Esophagus (tissue), 2 donors: Measurements from ENCODE around the gene HES4. TPM values are rescaled to one million over a fixed set of nuclear protein-coding genes. Genes with fewer than 3 reads are reported as not detected.

Experiments used
- H3K27ac ChIP-seq, 2 donors: one replicate each; pipeline ENCODE4 v1.5.1; 2013; ENCODE audit warnings: low read depth in 2 of 2, mild to moderate bottlenecking in 2 of 2, inconsistent platforms in 1 of 2, low read length in 1 of 2, moderate library complexity in 1 of 2
- H3K27me3 ChIP-seq, 2 donors: one replicate each; pipeline ENCODE4 v1.6.1; 2013; ENCODE audit warnings: low read length in 2 of 2, control low read depth in 1 of 2, mild to moderate bottlenecking in 1 of 2; ENCODE audit not compliant: insufficient read depth in 2 of 2, control insufficient read depth in 1 of 2
- H3K36me3 ChIP-seq, 2 donors: one replicate each; pipeline ENCODE4 v1.6.1; 2013; ENCODE audit warnings: low read length in 1 of 2; ENCODE audit not compliant: control insufficient read depth in 2 of 2, insufficient read depth in 2 of 2
- H3K4me1 ChIP-seq, 2 donors: one replicate each; pipeline ENCODE4 v1.6.1; 2013; ENCODE audit warnings: low read length in 1 of 2; ENCODE audit not compliant: control insufficient read depth in 2 of 2, insufficient read depth in 2 of 2
- H3K4me3 ChIP-seq, 2 donors: one replicate each; pipeline ENCODE4 v1.5.1; 2013; ENCODE audit warnings: low read length in 2 of 2, mild to moderate bottlenecking in 2 of 2, low read depth in 1 of 2, moderate library complexity in 1 of 2
- H3K9me3 ChIP-seq, 2 donors: one replicate each; pipeline ENCODE4 v1.6.1; 2013; ENCODE audit warnings: mild to moderate bottlenecking in 2 of 2, low read depth in 1 of 2, low read length in 1 of 2, moderate library complexity in 1 of 2; ENCODE audit not compliant: control insufficient read depth in 2 of 2, insufficient read depth in 1 of 2
- WGBS, 2 donors: extraction: QIAGEN DNeasy Blood & Tissue Kit; methylation state at CpG; one replicate each; pipeline ENCODE4 v1.1.7; 2013; 5-methylcytosine and 5-hydroxymethylcytosine counted together
- polyA plus RNA-seq, 2 donors: library from polyadenylated mRNA; stranded (reverse); fragments of 200-250 nt; gene quantifications; one replicate each; pipeline ENCODE4 v1.2.3, GENCODE V29; 2013
- donor health status: healthy with polysubstance abuse.
- donor health status: Bipolar disorder and iron deficiency.

The HES4 gene
- polyA plus RNA-seq, 2 donors, result 15.1 to 20.2 TPM

- Histone ChIP-seq H3K27me3 (peaks cover 0 to 2% of the 10 kb centered on the region in 2 donors), H3K27ac (no peak overlapping the region), H3K36me3 (no peaks in the 10 kb centered on the region), H3K4me3 (no peak overlapping the region), H3K9me3 (peaks cover 0 to 4% of the 10 kb centered on the region in 2 donors), H3K4me1 (no peaks in the 10 kb centered on the region)
- WGBS, 2 donors, result 62 to 69% methylated on average over 43 of the region's 43 CpGs
These were observed 17.0 kb downstream of the HES4 start for GRCh38 chr1:982765-983436.

- no peaks in the 10 kb centered on the region for H3K4me1 ChIP-seq
- peaks cover 0 to 4% of the 10 kb centered on the region in 2 donors for H3K9me3 ChIP-seq
- WGBS, 2 donors, result 50 to 58% methylated on average over 28 of the region's 28 CpGs
- H3K27ac ChIP-seq, result no peak within 1 kb of the TSS
- H3K27me3 ChIP-seq, result peaks cover 0 to 2% of the 10 kb centered on the region in 2 donors
- no peak within 1 kb of the TSS for H3K4me3 ChIP-seq
- H3K36me3 ChIP-seq, result no peaks in the 10 kb centered on the region
These were observed 17.8 kb downstream of the HES4 start, which contains the start of gene PERM1 for GRCh38 chr1:981955-982558. Gene PERM1 (minus strand): TSS chr1:982093. CDS start chr1:981029, 1,064 bp downstream.

DNA sequence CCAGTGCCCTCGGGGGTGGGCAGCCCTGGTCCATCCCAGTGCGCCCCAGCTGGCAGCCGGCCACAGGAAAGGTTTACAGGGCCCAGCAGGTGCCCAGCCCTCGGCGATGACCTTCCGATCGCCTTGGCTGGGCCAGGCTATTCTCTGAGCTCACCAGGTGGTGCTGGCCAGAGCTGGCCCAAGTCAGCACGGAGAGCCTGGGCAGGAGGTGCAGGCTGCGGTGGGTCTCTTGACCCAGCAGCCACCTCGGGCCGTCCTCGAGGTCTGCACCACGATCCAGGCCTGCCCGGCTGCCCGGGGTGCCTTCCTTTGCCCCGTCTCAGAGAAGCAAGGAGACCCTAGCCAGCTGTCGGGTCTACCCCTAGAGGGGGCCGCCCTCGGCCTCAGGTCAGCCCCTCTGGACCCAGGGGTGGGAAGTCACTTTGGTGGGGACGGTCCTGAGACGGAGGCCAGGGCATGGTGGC, 18.4 kb downstream of the HES4 start:
- H3K36me3 ChIP-seq, result no peaks in the 10 kb centered on the region
- peaks cover 0 to 2% of the 10 kb centered on the region in 2 donors for H3K27me3 ChIP-seq
- no peak overlapping the region for H3K4me3 ChIP-seq
- H3K27ac ChIP-seq, result no peak overlapping the region
- peaks cover 0 to 4% of the 10 kb centered on the region in 2 donors for H3K9me3 ChIP-seq
- H3K4me1 ChIP-seq, result no peaks in the 10 kb centered on the region
- 71 to 74% methylated on average over 20 to 21 of the region's 21 CpGs for WGBS, 2 donors

DNA sequence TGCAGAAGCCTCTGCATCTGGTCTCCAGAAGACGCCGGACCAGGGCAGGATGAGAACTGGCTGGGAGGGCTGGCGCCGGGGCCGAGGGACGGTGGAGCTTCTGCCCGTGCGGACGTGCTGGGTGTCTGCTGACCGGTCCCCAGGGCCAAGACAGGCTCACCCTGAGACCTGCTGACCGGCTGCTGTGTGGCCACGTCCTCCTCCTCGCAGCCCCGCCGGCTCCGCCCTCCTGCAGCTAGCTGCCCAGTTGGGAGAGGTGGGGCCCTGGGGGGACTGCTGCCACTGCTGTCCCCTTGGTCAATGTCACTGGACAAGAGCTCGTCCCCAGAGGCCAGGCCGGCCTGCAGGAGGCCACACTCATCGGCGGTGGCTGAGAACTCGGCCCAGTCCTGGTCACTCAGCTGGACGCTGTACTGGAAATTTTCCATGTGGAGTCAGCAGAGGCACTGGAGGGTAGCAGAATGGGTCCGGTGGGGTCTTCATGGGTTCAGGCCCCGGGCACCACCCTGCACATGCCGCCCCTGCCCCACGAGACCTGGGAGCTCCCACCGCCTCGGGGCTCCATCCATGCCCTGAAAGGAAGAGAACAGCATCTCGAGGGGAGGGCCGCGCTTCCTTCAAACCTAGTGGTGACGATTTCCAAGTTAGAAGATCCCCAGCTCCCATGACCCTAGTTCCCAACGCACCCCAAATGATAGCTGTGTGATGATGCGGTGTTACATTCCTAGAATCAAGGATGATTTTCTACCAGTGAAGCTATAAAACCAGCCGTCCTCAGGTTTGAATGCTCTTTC, 19.1 kb downstream of the HES4 start:
- no peak overlapping the region for H3K27ac ChIP-seq
- 64 to 73% methylated on average over 35 of the region's 35 CpGs for WGBS, 2 donors
- peaks cover 0 to 5% of the 10 kb centered on the region in 2 donors for H3K4me1 ChIP-seq
- no peaks in the 10 kb centered on the region for H3K36me3 ChIP-seq
- H3K27me3 ChIP-seq, result peaks cover 0 to 2% of the 10 kb centered on the region in 2 donors
- H3K4me3 ChIP-seq, result no peak overlapping the region
- H3K9me3 ChIP-seq, result peaks cover 0 to 4% of the 10 kb centered on the region in 2 donors

DNA sequence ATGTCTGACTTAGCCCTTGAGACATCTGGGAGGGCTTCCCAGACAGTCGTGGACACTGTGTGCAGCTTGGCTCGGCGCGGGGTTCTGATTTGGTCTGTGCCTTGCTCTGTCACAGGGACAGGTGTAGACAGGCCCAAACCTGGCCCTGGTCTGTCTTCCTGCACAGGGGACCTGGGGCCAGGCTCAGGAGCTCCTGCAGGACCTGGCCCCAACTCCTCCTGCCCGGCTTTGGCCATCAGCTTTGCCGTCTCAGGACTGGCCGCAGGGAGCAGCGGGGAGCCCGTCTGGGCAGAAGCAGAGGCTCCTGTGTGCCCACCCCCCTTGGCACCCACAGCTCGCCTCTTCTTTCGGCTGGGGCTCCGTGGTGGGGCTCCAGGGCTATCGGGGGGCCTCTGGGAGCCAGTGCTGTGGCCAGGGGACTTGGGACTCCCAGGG, 19.7 kb downstream of the HES4 start:
- H3K27ac ChIP-seq, result no peak overlapping the region
- H3K9me3 ChIP-seq, result peaks cover 0 to 4% of the 10 kb centered on the region in 2 donors
- peaks cover 0 to 3% of the 10 kb centered on the region in 2 donors for H3K36me3 ChIP-seq
- H3K4me3 ChIP-seq, result no peak overlapping the region
- 56 to 65% methylated on average over 13 of the region's 13 CpGs for WGBS, 2 donors
- peaks cover 0 to 10% of the 10 kb centered on the region in 2 donors for H3K4me1 ChIP-seq
- H3K27me3 ChIP-seq, result peaks cover 0 to 2% of the 10 kb centered on the region in 2 donors

DNA sequence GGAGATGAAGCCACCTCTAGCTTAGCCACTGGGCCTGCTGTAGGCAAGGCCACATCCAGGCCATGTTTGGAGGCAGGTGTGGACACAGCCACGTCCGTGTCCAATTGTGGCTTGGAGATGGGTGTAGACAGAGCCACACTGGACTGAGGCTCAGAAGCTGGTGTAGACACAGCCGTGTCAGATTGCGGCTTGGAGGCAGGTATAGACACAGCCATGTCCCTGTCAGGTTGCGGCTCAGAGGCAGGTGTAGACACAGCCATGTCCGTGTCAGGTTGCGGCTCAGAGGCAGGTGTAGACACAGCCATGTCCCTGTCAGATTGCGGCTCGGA, 20.2 kb downstream of the HES4 start:
- Histone ChIP-seq H3K9me3 (peaks cover 0 to 4% of the 10 kb centered on the region in 2 donors), H3K27me3 (peaks cover 0 to 2% of the 10 kb centered on the region in 2 donors), H3K27ac (no peak overlapping the region), H3K36me3 (peaks cover 0 to 3% of the 10 kb centered on the region in 2 donors), H3K4me1 (peaks cover 0 to 10% of the 10 kb centered on the region in 2 donors), H3K4me3 (no peak overlapping the region)
- WGBS, 2 donors, result 54 to 75% methylated on average over 9 of the region's 9 CpGs

DNA sequence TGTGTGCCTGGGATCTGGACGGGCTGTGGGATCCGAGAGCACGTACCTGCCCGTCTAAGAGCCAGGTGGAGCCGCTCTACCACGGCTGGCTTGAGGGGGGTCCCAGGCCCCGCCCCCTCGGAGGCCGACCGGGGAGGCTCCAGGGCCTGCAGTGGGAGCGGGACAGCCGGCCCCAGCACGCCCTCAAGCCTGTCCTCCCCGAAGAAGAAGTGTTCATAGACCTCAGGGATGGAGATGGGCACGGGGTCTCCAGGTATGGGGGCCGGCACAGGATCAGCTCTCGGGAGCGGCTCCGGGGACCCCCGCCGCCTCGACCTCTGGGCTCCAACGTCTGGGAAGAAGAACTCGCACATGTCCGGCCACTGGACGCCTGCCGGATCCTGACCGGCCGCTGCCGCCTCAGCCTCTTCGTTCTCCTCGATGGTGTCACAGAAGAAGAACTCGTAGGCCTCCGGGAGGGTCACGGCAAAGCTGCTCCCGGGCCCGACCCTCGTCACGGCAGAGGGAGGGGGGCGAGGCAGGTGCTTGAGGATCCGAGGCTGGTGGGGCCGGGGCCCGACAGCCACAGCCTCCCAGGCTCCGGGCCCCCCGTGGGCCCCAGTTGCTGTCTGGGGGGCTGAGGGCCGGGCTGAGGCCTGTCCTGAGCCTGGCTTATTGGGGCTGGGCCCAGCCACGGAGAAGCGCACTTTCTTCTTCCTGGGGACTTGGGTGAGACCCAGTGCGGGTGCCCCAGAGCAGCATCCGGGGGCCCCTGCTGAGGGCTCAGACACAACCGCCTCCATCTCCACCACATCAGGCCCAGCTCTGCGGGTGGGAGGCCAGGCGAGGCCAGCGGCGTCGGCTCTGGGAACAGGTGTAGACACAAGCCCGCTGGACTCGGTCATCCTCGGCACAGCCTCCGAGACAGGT, 20.8 kb downstream of the HES4 start:
- H3K36me3 ChIP-seq, result peaks cover 0 to 7% of the 10 kb centered on the region in 2 donors
- H3K27ac ChIP-seq, result no peak overlapping the region
- 83 to 84% methylated on average over 49 to 60 of the region's 60 CpGs for WGBS, 2 donors
- peaks cover 0 to 10% of the 10 kb centered on the region in 2 donors for H3K4me1 ChIP-seq
- peaks cover 0 to 2% of the 10 kb centered on the region in 2 donors for H3K27me3 ChIP-seq
- peaks cover 0 to 4% of the 10 kb centered on the region in 2 donors for H3K9me3 ChIP-seq
- no peak overlapping the region for H3K4me3 ChIP-seq

DNA sequence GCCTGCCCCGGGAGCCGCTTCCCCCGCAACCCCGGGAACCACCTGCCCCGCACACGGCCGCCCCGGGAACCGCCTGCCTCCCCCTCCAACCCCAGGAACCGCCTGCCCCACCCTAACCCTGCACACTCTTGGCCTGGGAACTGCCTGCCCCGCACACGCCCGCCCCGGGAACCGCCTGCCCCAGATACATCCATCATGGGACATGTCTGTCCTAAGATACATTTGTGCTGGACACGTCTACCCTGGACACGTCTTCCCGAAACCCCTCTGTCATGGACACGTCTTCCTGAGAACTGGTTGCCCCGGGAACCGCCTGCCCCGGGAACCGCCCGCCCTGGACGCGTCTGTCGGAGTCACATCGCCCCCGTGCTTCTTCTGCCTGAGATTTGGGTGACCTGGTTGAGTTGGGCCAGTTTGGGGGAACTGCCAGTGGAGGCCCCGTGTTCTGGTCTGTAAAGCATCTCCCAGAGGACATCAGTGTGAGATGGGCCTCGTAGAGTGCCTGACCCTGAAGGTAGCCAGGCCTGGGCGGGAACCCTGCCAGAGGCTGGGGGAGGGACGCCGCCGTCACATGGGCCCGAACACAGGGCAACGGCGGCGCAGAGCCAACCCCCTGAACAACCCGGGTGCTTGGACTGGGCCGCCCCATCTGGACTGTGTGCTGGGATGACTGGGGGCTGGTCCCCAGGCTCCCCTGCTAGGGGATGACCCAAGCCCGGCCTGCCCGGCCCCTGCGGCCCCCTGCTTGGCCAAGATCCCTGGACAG, 21.6 kb downstream of the HES4 start:
- H3K4me3 ChIP-seq, result no peak overlapping the region
- peaks cover 0 to 10% of the 10 kb centered on the region in 2 donors for H3K36me3 ChIP-seq
- no peaks in the 10 kb centered on the region for H3K27me3 ChIP-seq
- peaks cover 0 to 4% of the 10 kb centered on the region in 2 donors for H3K9me3 ChIP-seq
- H3K4me1 ChIP-seq, result peaks cover 0 to 10% of the 10 kb centered on the region in 2 donors
- no peak overlapping the region for H3K27ac ChIP-seq
- 70 to 76% methylated on average over 34 to 44 of the region's 44 CpGs for WGBS, 2 donors
